Neural cell (in vitro differentiated cells): ENCODE measurements around the gene QSOX1. TPM values are rescaled to one million over a fixed set of nuclear protein-coding genes. Genes with fewer than 3 reads are reported as not detected.

Source experiments
- H2AFZ ChIP-seq: fragments of 200-600, 300-800 bp; sonication (generic), shearing (Covaris generic); 2 replicates; pipeline ENCODE4 v1.6.0; 2014; ENCODE audit warnings: low read depth, mild to moderate bottlenecking, antibody characterized with exemption, low read length, moderate library complexity
- H3F3A ChIP-seq: fragments of 200-600 bp; shearing (Covaris generic); 2 replicates; pipeline ENCODE4 v1.6.1; 2016; ENCODE audit warnings: mild to moderate bottlenecking, moderate library complexity, mixed read lengths, antibody characterized with exemption, low read length; ENCODE audit not compliant: insufficient read depth, poor library complexity, severe bottlenecking
- H3K27ac ChIP-seq: fragments of 200-600, 300-800 bp; sonication (generic), shearing (Covaris generic); 2 replicates; pipeline ENCODE4 v1.5.1; 2014; ENCODE audit warnings: mild to moderate bottlenecking, low read length, moderate library complexity
- H3K27me3 ChIP-seq: fragments of 300-800, 200-600 bp; sonication (generic), shearing (Covaris generic); 2 replicates; pipeline ENCODE4 v1.6.0; 2014; ENCODE audit warnings: mild to moderate bottlenecking, low read depth, low read length, moderate library complexity; ENCODE audit not compliant: insufficient read depth
- H3K36me3 ChIP-seq: fragments of 300-800, 200-600 bp; sonication (generic), shearing (Covaris generic); 2 replicates; pipeline ENCODE4 v1.5.1; 2014; ENCODE audit warnings: mild to moderate bottlenecking, antibody characterized with exemption, low read length, moderate library complexity; ENCODE audit not compliant: insufficient read depth
- H3K4me2 ChIP-seq: fragments of 300-800, 200-600 bp; sonication (generic), shearing (Covaris generic); 2 replicates; pipeline ENCODE4 v1.6.0; 2014; ENCODE audit warnings: mild to moderate bottlenecking, low read length
- H3K4me3 ChIP-seq: fragments of 300-800, 200-600 bp; sonication (generic), shearing (Covaris generic); 2 replicates; pipeline ENCODE4 v1.5.1; 2014; ENCODE audit warnings: mild to moderate bottlenecking, low read length, moderate library complexity
- H3K79me2 ChIP-seq: fragments of 200-600 bp; shearing (Covaris generic); replicated peaks from 2 replicates; pipeline ENCODE4 v1.6.0; 2014; ENCODE audit warnings: mild to moderate bottlenecking, low read length, moderate library complexity; ENCODE audit not compliant: insufficient read depth
- H3K9ac ChIP-seq: fragments of 300-800, 200-600 bp; sonication (generic), shearing (Covaris generic); 2 replicates; pipeline ENCODE4 v1.6.1; 2016; ENCODE audit warnings: mild to moderate bottlenecking, low read length, mixed read lengths
- H3K9me2 ChIP-seq: fragments of 200-600 bp; shearing (Covaris generic); 2 replicates; pipeline ENCODE4 v1.6.1; 2016; ENCODE audit warnings: mild to moderate bottlenecking, low read length, mixed read lengths; ENCODE audit not compliant: insufficient read depth
- H3K9me3 ChIP-seq: fragments of 200-600, 300-800 bp; sonication (generic), shearing (Covaris generic); 2 replicates; pipeline ENCODE4 v1.6.1; 2016; ENCODE audit warnings: mild to moderate bottlenecking, mixed run types, low read length, moderate library complexity, mixed read lengths
- H4K20me1 ChIP-seq: fragments of 200-600 bp; shearing (Covaris generic); 2 replicates; pipeline ENCODE4 v1.6.1; 2016; ENCODE audit warnings: mild to moderate bottlenecking, mixed run types; ENCODE audit not compliant: insufficient read depth
- CTCF ChIP-seq: fragments of 450-650 bp; IDR thresholded peaks from 2 replicates; pipeline ENCODE4 v1.5.1; 2014; ENCODE audit warnings: antibody characterized with exemption, mild to moderate bottlenecking, moderate library complexity; ENCODE audit not compliant: poor library complexity, severe bottlenecking
- EP300 ChIP-seq: fragments of 450-650 bp; conservative IDR thresholded peaks from 2 replicates; pipeline ENCODE4 v1.6.1; 2014; ENCODE audit warnings: antibody characterized with exemption, mild to moderate bottlenecking, moderate library complexity; ENCODE audit not compliant: poor library complexity, severe bottlenecking
- EZH2 ChIP-seq: fragments of 200-600, 300-800 bp; shearing (Covaris generic), sonication (generic); IDR thresholded peaks from 2 replicates; pipeline ENCODE4 v1.6.1; 2014; ENCODE audit warnings: antibody characterized with exemption, low read length, borderline replicate concordance, mild to moderate bottlenecking; ENCODE audit not compliant: insufficient read depth, poor library complexity, severe bottlenecking
- MXI1 ChIP-seq: fragments of 450-650 bp; conservative IDR thresholded peaks from 2 replicates; pipeline ENCODE4 v1.6.1; 2014; ENCODE audit warnings: antibody characterized with exemption, mild to moderate bottlenecking; ENCODE audit not compliant: poor library complexity, severe bottlenecking
- POLR2AphosphoS5 ChIP-seq: IDR thresholded peaks from 2 replicates; pipeline ENCODE4 v1.6.1; 2012
- RAD21 ChIP-seq: fragments of 450-650 bp; conservative IDR thresholded peaks from 2 replicates; pipeline ENCODE4 v1.6.1; 2014; ENCODE audit warnings: antibody characterized with exemption, mild to moderate bottlenecking, moderate library complexity
- REST ChIP-seq: IDR thresholded peaks from 2 replicates; pipeline ENCODE4 v1.6.1; 2012; ENCODE audit warnings: borderline replicate concordance
- SMC3 ChIP-seq: fragments of 450-650 bp; conservative IDR thresholded peaks from 2 replicates; pipeline ENCODE4 v1.6.1; 2014; ENCODE audit warnings: antibody characterized with exemption, mild to moderate bottlenecking, moderate library complexity; ENCODE audit not compliant: poor library complexity
- TAF1 ChIP-seq: IDR thresholded peaks from 2 replicates; pipeline ENCODE4 v1.6.1; 2012; ENCODE audit warnings: low read depth
- polyA minus RNA-seq: library from RNA; depleted of rRNA, polyadenylated mRNA; stranded (reverse); fragments of >200 nt; gene quantifications from 2 replicates; pipeline ENCODE4 v1.2.3, GENCODE V29; 2014
- polyA plus RNA-seq: library from polyadenylated mRNA; depleted of rRNA; stranded (reverse); fragments of >200 nt; gene quantifications from 2 replicates; pipeline ENCODE4 v1.2.3, GENCODE V29; 2014

The QSOX1 gene
- polyA plus RNA-seq = 49.8 and 58.4 TPM in 2 replicates
- 73.5 and 74.0 TPM in 2 replicates for polyA minus RNA-seq

GRCh38 chr1:180154325-180155181 lies at the start of gene QSOX1:
QSOX1 (plus strand) TSS chr1:180154869; CDS start chr1:180154908, 39 bp downstream.
- H3K4me2 ChIP-seq = peak within 1 kb of the TSS; percentile 89
- H4K20me1 ChIP-seq = peaks cover 3% of the 10 kb centered on the region
- TF ChIP-seq EZH2 (no peak), TAF1 (peak; percentile 68), SMC3 (no peak), EP300 (no peak), RAD21 (peak; percentile 4), MXI1 (peak; percentile 54), POLR2AphosphoS5 (peak; percentile 97), REST (peak; percentile 85)
- H3K9me2 ChIP-seq = no peaks in the 10 kb centered on the region
- H3K4me3 ChIP-seq = peak within 1 kb of the TSS; percentile 77
- peaks cover 28% of the 10 kb centered on the region for H3K79me2 ChIP-seq
- H3K27me3 ChIP-seq = no peaks in the 10 kb centered on the region
- no peaks in the 10 kb centered on the region for H3K9me3 ChIP-seq
- peak within 1 kb of the TSS; percentile 69 for H3K27ac ChIP-seq
- H3K36me3 ChIP-seq = no peaks in the 10 kb centered on the region
- no peaks in the 10 kb centered on the region for H3F3A ChIP-seq
- H2AFZ ChIP-seq = peak within 1 kb of the TSS; percentile 92
- H3K9ac ChIP-seq = peak within 1 kb of the TSS; percentile 92

- Histone ChIP-seq H3K79me2 (no peaks in the 10 kb centered on the region), H4K20me1 (no peaks in the 10 kb centered on the region), H3F3A (no peaks in the 10 kb centered on the region), H3K4me3 (no peak overlapping the region), H3K9ac (no peak overlapping the region), H2AFZ (no peak overlapping the region), H3K4me2 (no peak overlapping the region), H3K9me3 (no peaks in the 10 kb centered on the region), H3K27me3 (no peaks in the 10 kb centered on the region), H3K9me2 (no peaks in the 10 kb centered on the region), H3K27ac (no peak overlapping the region), H3K36me3 (no peaks in the 10 kb centered on the region)
- TF ChIP-seq POLR2AphosphoS5 (no peak), EZH2 (no peak), SMC3 (no peak), CTCF (no peak), MXI1 (no peak), EP300 (no peak), TAF1 (no peak), RAD21 (no peak), REST (no peak)
Observed at GRCh38 chr1:180112091-180112490, 42.6 kb upstream of the QSOX1 start.
